GM19025 (cell line): ENCODE data around the gene PSMA1.
A peak's percentile ranks its signal among the peaks of the same experiment; 100 is the strongest.
"Not testable (repeated sequence)": the region's sequence is repeated elsewhere in the genome, so short reads cannot be mapped to it uniquely, and the experiment has no call there.

Experiments
- ATAC-seq: cut with Tn5 transposase; IDR thresholded peaks from one replicate; pipeline ENCODE4 v1.9.1; 2021; ENCODE audit warnings: mild to moderate bottlenecking, low read depth, moderate library complexity; ENCODE audit not compliant: unreplicated experiment

PSMA1 gene

DNA sequence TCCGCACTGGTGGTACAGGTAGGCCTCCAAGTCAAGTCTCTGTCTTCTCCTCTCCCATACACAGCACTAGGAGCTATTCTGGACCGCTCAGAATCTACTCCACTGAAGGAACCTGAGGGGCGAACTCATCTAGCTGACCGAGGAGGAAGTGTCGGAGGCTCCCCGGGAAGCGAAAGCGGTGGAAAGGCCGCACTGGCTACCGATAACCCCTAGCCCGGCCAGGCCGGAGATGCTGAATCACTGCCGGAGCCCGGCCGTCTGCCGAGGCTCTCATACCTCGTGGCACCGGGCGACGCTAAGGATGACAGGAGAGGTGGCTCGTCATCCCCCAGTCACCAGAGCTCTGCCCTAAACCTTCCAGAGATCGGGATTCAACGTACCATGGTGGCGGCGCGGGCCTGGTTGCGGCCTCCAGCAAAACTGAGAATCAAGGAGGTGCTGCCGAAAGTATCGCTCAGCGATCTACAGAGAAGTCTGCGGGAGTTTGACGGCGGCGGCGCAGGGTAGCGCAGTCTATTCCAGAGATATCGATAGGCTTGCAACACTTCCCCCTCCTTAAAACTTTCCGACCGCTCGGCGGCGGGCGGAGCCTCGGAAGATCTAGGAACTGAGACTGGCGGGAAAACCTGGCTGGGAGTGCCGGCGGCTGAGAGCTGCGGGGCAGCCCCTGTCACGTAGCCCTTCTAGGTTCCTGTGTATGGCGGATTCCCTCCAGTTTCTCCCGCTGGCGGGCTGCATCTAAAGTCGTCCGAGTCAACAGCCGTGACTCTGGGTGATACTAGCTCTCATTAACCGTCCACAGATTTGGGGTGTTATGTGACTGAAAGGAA is at the start of gene PSMA1:
Gene PSMA1 (minus strand): TSS at position 470 of the 830 bp plus-strand sequence. CDS start 87 bp downstream, at position 383.
- peak; percentile 92 for ATAC-seq

DNA sequence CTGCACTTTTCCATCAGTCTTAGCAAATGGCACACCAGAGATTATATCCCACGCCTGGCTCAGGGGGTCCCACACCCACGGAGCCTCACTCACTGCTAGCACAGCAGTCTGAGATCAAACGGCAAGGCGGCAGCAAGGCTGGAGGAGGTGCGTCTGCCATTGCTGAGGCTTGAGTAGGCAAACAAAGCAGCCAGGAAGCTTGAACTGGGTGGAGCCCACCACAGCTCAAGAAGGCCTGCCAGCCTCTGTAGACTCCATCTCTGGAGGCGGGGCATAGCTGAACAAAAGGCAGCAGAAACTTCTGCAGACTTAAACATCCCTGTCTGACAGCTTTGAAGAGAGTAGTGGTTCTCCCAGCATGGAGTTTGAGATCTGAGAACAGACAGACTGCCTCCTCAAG is 49.3 kb upstream of the PSMA1 start:
- not testable (repeated sequence) for ATAC-seq

DNA sequence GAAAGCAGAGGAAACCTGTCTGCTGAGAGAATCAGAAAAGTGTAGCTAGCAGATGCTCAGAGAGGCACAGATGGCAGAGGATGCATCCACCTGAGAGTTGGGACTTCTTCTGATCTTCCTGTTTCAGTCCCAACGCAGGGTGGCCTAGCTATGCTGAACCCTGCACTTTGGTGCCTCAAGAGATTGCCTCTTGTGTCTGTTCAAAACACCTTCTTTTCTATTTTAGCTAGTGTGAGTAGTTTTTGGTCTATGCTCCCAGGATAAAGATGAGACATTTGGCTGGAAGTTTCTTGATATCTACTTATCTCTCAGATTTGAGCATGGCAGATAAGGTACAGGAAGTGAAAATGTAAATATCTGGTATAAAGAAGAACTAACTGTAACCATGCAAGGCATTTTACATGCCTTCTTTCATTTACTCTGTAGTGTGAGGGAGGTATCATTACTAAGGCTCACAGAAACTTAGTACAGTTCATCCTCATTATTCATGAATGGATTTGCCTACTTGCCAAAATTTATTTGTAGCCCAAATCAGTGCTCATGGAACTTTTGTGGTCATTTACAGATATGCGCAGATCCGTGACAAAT is 47.0 kb upstream of the PSMA1 start:
- no peak for ATAC-seq

DNA sequence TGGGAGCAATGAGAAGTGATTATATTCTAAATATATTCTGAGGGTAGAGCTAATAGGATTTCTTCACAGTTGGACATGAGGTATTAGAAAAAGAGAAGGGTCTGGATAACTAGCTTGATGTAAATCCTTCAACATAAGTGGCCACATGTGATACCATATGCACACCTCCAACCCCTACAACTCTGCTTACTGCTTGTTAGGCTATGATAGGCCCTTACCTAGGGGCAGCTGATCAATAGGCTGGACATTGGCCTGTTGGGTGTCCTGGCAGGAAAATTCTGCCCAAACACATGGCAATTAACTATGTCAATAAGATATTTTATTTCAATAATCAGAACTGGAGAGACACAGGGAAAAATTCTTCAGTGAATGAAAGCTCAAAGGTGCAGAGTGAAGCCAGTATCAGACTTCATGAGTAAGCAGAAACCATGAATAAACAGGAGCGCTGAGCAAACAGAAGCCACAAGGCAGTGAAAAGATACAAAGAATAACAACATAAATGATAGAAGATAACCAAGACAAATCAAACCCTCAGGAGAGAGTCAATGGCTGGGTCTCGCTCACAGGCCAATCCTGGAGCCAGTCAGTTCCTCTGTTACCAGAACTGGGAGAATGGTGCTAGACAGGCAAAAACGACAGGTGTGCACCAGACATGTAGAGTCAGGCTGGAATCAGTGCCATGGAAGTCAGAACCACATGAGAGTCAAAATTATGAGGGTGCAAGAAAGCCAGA is 46.3 kb upstream of the PSMA1 start:
- ATAC-seq = no peak

DNA sequence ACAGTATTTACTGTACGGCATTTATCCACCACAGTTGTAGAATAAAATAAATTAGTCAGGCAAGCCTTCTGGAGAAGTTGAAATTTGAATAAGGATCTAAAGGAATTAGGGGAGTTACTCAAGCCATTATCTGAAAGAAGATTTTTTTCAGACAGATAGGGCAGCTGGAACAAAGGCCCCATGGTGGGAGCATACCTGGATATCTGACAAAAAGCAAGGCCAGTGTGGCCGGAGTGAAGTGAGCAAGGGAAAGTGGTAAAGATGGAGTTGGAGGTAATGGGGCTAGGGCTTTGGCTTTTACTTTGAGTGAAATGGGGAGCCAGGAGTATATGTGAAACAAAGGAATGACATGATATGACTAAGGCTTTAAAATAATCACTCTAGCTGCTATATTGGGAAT is 45.7 kb upstream of the PSMA1 start:
- no peak for ATAC-seq

DNA sequence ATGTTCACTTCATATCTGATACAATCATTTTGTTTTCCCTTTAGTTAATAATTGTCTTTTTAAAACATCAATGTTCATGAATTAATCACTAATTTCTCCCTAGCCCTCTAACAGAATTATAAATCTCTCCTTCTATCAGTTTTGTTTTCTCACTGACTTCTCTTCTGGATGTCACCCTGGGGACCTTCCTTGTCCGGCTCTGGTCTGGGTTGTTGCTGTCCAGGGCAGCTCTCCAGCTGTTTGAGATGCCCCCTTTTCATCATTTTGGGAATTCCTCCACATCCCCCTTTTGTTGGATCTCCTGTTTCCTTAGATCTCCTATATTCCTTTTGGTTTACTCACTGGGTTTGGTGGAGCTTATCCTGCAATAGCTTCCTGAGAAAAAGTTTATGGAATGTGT is 35.6 kb upstream of the PSMA1 start:
- no peak for ATAC-seq

DNA sequence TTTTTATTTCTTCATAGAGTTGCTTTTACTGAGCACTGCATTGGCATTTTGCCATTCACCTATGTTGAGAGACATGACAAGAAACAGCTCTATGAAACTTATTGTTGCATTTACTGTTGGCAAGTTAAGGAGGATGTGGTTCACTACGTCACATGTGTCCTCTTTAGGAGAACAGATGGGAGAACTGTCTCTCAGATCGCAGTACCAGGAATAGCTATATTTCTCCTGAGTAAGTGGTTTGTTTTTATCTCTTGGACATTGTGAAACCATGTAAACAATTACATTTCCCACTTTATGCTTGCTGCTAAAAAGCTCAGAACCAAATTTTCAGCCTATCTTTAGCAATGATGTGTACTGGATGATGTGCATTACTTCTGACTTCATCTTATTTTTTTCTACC is 34.8 kb upstream of the PSMA1 start:
- no peak for ATAC-seq

DNA sequence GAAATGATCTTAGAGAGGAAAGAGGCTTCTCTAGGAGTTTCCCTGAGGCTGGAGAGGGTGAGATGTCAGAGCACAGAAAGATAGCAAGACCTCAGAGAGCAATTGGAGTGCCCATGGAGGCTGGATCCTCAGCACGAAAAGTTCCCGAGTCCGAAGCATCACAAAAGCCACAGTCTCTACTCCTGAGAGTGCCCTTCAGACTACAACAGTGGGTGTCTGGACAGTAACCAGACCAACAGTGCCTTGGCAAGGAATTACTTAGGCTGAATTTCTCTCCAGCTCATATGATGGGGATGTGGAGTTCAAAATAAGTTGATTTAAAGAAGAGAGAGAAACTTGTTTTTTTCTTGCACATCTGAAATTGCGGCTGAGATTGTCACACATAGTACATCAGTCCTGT is 31.9 kb upstream of the PSMA1 start:
- no peak for ATAC-seq

DNA sequence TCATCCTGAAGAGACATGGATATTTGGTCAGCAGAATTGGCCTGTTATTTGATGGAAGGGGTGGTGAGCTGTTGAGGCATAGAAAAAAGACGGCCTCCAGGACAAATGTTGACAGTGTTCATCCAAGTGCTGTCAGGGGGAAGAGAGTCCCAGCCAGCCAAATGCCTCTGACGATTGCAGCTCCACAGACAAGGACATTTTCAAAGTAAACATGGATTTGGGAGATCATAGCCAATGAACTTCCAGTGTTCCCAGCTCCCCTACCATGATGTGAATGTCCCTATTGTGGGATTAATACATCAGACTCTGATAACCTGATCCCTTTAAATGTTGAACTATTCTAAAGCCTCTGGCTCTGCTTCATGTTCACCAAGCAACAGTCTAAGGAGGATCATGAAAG is 31.2 kb upstream of the PSMA1 start:
- no peak for ATAC-seq

DNA sequence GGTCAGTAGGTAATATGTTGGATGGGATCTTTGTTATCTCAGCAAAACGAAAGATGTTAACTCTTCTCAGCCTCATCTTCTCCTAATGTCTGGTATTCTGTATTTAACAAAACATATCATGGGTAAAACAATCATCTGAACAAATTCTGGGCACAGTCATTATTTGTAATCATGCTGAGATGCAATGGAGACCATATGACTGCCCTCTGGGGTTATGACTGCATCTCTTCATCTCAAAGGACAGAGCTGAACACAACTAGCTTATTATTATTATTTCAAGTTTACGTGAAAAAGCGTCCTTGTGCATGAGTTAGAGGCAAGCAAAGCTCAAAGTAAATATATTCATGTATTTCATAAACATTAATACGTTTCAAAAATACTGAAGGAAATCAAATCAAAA is 29.7 kb upstream of the PSMA1 start:
- no peak for ATAC-seq

DNA sequence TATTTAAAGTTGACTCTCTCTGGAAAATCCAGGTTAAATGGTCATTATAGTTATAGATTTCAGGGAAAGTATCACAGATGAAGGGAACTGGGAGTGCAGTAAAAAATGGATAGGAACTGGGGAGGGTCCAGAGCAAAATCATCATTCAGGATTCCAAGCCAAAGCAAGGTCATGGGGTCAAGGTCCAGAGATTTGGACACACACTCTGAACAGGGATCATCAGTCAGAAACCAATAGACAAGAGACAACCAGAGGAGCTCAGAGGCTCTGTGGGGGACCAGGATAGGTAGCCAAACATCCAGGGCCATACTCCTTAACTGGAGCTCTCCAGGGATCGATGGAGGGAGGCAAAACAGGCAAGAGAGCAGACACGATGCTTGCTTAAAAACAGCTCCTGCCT is 27.3 kb upstream of the PSMA1 start:
- ATAC-seq = no peak

DNA sequence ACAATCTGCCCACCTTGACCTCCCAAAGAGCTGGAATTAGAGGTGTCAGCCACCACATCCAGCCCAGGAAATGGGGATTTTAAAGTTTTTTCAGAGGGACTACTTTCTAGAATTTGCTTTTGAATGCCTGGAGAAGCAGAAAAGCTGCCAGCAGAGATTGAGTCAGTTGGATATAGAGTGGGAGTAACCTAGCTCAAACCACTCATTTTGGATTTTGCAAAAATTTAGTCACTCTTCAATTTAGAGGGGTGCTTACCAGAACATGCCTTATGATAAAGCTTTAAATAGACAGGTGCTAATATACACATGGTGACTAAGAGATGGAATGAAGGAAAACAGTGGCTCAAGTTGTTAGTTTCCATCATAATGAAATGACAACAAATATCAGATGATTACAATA is 26.5 kb upstream of the PSMA1 start:
- no peak for ATAC-seq

DNA sequence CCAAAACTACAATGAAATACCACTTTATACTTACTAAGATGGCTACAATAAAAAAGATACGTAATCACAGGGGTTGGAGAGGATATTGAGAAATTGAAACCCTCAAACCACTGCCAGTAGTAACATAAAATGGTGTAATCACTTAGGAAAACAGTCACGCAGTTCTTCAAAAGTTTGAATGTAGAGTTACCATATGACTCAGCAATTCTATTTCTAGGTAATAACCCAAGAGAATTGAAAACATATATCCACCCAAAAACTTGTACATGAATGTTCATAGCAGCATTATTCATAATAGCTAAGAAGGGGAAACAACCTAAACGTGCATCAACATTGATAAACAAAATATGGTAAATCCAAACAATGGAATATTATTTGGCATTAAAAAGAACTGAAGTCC is 24.4 kb upstream of the PSMA1 start:
- ATAC-seq = peak; percentile 67

DNA sequence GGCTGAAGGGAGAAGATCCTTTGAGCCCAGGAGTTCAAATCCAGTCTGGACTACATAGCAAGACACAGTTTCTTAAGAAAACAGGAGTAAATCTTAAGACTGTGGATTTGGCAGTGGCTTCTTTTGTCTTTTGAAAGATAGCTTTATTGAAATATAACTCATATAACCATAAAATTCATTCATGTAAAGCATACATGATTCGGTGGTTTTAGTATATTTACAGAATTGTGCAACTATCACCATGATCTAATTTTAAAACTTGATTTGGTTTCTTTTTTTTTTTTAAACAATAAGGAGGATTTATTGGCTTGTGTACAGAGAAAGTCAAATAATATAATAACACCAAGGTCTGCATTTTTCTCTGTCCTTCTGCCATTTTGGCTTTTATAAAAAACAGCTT is 23.1 kb upstream of the PSMA1 start:
- no peak for ATAC-seq

DNA sequence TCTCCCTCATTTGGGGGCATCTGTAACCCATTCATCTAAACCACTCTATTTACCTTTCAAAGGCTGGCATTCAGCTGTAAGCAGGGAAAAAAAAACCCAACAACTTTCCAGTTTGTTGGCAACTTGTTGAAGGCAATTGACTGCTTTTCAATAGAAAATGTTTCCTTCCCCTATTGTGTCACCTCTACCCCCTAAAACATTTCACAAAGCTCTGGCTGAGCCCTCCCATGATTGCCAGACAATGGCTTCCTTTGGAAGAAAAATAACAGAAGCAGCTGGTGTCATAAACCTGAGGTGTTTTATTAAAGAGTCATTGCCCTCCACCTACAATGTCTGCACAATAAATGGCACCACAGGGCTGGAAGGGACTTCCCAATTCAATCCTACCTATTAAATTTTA is 22.1 kb upstream of the PSMA1 start:
- ATAC-seq = no peak

DNA sequence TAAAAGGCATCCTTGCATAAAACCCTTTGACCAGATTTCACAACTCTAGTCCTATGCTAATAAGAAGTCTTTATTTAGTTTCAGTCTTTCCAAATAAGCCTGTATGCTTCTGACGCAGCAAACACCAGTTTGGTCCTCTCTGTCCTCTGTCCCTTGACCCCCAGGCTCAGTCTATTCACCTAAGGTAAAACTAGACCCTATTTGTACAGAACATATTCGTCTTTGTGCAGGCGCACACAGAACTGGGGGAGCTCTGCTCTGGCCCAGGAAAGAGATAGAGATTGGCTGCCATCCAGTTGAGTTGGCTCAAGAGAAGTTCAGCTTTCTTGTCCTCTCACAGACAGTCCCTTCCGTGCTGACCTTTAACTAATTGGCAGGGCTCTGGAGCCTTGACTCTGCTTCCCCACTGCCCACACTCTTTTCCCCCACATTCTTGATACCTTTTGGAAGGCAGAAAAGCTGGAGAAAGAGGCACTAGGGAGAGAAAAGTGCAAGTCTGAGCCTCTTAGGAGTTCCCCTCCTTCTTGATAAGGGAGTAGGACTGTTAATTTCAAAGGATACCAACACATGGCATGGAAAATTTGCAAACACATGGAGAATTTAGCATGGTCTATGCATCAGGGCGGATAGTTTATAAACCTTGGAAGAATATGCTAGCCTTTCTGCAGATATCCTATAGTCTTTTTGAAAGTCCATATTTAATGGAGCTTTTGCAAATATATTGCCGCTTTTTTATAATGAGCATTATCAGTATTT is 21.2 kb upstream of the PSMA1 start:
- no peak for ATAC-seq

DNA sequence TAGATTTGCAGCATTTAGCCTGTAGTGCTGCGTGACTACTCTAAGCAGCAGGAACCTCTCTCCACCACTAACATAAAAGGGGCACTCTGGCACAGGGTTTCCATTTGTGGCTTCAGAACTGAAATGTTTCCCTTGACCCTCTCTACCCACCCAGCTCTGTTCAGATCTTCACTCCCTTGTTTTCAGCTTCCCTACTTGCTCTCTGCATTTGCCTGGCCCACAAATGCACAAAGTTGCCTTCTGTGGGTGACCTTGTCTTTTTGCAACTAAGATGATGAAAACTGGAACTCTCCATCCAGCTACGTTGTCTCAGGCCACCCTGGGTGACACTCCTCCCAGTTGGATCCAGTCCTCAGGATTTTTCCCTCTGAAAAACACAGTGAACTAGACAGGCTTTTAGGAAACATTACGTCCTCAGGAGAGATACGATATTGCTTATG is 19.8 kb upstream of the PSMA1 start:
- ATAC-seq = no peak

DNA sequence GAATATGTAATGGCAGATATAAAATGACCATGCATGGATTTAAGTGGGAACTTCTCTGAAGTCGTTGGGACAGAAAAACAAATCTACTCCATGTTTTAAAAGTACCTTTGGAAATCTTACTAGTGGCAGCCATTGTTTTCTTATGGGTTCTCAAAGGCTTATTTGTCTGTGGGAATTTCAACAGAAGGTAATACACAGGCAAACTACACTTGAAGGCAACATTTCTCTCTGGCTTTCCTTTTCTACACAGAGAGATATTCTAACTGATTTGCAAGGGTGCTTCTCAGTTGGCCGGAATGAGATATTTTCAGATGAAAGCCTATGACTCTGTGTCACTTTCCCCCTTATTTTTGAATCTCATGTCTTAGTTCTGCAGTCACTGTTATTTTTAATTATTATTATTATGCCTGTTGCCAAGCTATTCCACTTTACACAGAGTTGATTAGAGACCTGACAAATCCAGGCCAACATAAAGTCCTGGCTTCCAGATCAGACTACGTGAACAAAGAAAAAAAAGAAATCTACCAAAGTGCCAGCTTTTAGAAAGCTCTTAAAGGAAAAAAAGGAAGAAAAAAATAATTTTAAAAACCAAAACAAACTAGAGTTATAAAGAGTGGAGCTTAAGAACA is 18.9 kb upstream of the PSMA1 start:
- ATAC-seq = no peak

DNA sequence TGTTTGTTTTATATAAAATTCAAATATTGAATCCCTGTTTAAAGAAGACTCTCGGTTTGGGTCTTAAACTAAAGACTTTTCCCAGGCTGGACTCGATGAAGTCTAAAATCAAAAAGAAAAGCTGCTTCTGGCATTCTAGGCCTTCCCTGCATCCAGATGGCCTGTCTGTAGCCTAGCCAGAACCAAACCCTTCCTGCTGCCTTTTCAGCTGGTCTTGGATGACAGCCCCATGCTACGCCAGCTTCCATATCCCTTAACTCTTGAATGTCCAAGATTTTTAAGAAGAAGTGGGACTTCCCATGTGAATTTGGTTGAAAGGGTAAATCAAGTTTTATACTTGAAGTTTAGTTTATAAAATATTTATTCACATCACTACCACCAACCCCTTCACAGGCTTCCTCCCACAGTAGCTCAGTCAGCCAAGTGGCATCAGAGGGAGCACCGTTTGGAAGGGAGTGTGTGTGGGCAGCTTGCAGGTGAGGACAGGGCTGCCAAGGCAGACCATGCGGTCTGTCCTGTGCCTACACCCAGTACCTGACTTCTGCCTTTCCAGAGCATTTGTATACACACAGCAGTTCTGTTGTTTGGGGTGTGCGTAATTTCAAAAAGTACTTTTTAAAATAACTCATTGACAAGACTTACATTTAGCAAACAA is 18.2 kb upstream of the PSMA1 start:
- no peak for ATAC-seq

DNA sequence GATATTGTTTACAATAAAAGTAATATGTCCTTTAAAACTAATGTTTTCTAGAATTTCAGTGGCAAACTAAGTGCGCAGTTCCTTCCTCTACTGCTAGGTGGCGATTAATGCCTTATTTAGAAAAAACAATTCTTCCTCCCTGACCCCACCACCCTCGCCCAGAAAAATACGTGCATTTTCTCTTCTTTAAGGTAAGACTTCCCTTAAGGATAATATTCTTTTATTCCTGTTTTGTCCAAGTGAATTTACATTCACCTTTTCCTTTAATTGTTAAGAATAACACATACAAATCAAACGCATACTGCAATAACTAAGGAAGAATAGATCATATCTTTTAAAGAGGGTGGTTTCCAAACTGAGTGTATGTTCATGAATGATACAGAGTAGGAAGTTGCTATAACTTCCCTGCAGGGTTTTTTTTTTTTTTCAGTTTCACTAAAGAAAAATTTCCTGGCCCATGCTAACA is 17.0 kb upstream of the PSMA1 start:
- ATAC-seq = no peak
